Fibroblast of the aortic adventitia (primary cell): ENCODE measurements around the gene HASPIN. TPM values are rescaled to one million over a fixed set of nuclear protein-coding genes. Genes with fewer than 3 reads are reported as not detected.
"Not testable (repeated sequence)": the region's sequence is repeated elsewhere in the genome, so short reads cannot be mapped to it uniquely, and the experiment has no call there.

ENCODE experiments used
- DNase-seq: peaks from one replicate; pipeline ENCODE4 v3.0.0-alpha.2; 2010; ENCODE audit warnings: low read depth
- H3K4me3 ChIP-seq: 2 replicates; pipeline ENCODE4 v1.5.1; 2011; ENCODE audit warnings: low read depth, mild to moderate bottlenecking, control low read depth, low read length, moderate library complexity
- total RNA-seq: library from RNA; depleted of rRNA; stranded (reverse); fragments of >200 nt; gene quantifications from 2 replicates; pipeline ENCODE4 v1.2.3, GENCODE V29; 2012; ENCODE audit warnings: low replicate concordance
- TF ChIP-seq, protein P1 (sequence below): IDR thresholded peaks from 2 replicates; pipeline ENCODE4 v1.5.1; 2011; ENCODE audit warnings: mild to moderate bottlenecking, low read length, control low read depth, inconsistent platforms; ENCODE audit not compliant: insufficient read depth

The HASPIN gene
- total RNA-seq, 1 donor, result 10.5 TPM

DNA sequence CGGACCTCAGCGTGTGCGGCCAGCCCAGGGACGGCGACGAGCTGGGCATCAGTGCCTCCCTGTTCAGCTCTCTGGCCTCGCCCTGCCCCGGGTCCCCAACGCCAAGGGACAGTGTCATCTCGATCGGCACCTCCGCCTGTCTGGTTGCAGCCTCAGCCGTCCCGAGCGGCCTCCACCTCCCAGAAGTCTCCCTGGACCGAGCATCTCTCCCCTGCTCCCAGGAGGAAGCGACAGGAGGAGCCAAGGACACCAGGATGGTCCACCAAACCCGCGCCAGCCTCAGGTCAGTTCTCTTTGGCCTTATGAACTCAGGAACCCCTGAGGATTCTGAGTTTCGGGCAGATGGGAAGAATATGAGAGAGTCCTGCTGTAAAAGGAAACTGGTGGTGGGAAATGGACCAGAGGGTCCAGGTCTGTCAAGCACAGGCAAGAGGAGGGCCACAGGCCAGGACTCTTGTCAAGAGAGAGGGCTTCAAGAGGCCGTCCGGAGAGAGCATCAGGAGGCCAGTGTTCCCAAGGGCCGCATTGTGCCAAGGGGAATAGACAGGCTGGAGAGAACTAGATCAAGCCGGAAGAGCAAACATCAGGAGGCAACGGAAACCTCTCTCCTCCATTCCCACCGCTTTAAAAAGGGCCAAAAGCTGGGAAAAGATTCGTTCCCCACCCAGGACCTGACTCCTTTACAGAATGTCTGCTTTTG lies 825 bp downstream of the HASPIN start:
- DNase-seq, result no peak
- H3K4me3 ChIP-seq, result peak overlapping the region; percentile 88
- TF ChIP-seq, protein P1, sequence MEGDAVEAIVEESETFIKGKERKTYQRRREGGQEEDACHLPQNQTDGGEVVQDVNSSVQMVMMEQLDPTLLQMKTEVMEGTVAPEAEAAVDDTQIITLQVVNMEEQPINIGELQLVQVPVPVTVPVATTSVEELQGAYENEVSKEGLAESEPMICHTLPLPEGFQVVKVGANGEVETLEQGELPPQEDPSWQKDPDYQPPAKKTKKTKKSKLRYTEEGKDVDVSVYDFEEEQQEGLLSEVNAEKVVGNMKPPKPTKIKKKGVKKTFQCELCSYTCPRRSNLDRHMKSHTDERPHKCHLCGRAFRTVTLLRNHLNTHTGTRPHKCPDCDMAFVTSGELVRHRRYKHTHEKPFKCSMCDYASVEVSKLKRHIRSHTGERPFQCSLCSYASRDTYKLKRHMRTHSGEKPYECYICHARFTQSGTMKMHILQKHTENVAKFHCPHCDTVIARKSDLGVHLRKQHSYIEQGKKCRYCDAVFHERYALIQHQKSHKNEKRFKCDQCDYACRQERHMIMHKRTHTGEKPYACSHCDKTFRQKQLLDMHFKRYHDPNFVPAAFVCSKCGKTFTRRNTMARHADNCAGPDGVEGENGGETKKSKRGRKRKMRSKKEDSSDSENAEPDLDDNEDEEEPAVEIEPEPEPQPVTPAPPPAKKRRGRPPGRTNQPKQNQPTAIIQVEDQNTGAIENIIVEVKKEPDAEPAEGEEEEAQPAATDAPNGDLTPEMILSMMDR, result no peak

GRCh38 chr17:3727041-3727440 lies 3.3 kb downstream of the HASPIN start:
- no peak overlapping the region for H3K4me3 ChIP-seq
- TF ChIP-seq, protein P1, result no peak
- DNase-seq, result no peak

DNA sequence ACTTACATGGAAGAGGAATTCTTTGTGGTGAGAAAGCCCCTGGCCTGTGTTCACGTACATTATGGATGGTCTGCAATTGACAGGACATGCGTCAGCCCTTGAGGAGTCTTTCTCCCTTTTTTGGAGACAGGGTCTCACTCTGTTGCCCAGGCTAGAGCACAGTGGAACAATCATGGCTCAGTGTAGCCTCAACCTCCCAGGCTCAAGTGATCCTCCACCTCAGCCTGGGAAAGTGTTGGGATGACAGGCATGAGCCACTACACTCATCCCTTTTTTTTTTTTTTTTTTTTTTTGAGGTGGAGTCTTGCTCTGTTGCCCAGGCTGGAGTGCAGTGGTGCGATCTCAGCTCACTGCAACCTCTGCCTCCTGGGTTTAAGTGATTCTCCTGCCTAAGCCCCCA lies 4.4 kb downstream of the HASPIN start:
- H3K4me3 ChIP-seq, DNase-seq: not testable (repeated sequence)

GRCh38 chr17:3729881-3730280 lies 6.2 kb downstream of the HASPIN start:
- DNase-seq, result no peak
- TF ChIP-seq, protein P1, result no peak
- no peak overlapping the region for H3K4me3 ChIP-seq

DNA sequence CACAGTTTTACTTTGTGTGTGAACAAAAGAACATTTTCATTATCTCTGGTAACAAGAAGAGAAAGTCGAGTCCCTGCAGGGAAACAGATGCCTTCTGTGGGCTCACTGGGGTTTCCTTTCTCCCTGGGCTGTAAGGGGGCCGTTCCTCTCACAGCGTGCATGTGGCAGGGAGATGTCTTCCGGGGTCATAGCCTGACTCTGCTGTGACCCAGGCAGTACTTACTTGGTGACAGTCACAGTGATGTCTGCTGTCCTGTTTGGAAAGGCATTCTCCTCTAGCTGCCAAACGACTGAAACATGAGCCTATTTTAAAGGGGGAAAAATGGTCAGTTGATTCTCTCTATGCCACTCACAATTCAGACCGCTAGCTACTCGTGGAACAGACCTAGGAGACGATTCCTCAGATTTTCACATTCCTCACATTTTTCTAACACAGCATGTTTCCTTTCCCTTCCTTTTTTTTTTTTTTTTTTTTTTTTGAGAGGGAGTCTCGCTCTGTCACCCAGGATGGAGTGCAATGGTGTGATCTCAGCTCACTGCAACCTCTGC lies 7.3 kb downstream of the HASPIN start:
- H3K4me3 ChIP-seq, result no peak overlapping the region
- peak; percentile 49 for DNase-seq
- TF ChIP-seq, protein P1, result no peak

- H3K4me3 ChIP-seq, result no peak overlapping the region
- DNase-seq, result peak; percentile 27
- TF ChIP-seq, protein P1, result no peak
Observed at GRCh38 chr17:3732210-3732621, 8.5 kb downstream of the HASPIN start.

DNA sequence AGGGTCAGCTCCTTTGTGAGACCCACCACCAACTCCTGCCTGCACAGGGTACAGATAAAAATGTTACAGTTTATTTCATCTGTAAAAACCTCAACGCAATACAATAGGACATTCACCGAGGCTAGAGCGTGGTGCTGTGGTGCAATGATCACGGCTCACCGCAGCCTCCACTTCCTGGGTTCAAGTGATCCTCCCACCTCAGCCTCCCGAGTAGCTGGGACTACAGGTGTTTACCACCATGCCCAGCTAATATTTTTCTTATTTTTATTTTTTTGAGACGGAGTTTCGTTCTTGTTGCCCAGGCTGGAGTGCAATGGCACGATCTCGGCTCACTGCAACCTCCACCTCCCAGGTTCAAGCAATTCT lies 11.2 kb downstream of the HASPIN start:
- not testable (repeated sequence) for H3K4me3 ChIP-seq, DNase-seq

DNA sequence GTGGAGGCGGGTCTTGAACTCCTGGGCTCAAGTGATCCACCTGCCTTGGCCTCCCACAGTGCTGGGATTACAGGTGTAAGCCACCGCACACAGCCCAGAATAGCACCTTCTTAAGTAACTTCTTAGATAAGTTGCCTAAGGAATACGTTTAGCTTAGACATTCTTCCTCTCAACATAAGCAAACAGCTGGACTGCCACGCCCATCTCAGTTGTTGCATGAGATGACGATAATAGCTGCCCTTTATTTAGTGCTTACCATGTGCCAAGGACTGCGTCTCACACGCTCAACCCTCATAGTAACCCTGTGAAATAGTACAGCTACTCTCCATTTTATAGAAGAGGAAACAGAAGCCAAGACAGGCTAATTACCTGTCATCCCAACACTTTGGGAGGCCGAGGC lies 11.8 kb downstream of the HASPIN start:
- DNase-seq, result peak; percentile 34
- TF ChIP-seq, protein P1, result no peak
- H3K4me3 ChIP-seq, result no peak overlapping the region
